Keratinocyte (primary cell): ENCODE measurements around the gene ARHGAP24. TPM values are rescaled to one million over a fixed set of nuclear protein-coding genes. Genes with fewer than 3 reads are reported as not detected.

Experiments used
- DNase-seq: peaks from one replicate; pipeline ENCODE4 v3.0.0-alpha.2; 2011; ENCODE audit warnings: low read depth, missing footprints, low spot score
- FAIRE-seq: peaks from 2 replicates; lab custom pipeline; 2011; peaks lifted over from hg19 to GRCh38; lab: Jason Lieb, UNC
- H2AFZ ChIP-seq: 2 replicates; pipeline ENCODE4 v1.6.0; 2012; ENCODE audit warnings: low read length, control low read depth, inconsistent platforms; ENCODE audit not compliant: control insufficient read depth
- H3K27ac ChIP-seq: 2 replicates; pipeline ENCODE4 v1.5.1; 2011; ENCODE audit warnings: low read length; ENCODE audit not compliant: control insufficient read depth, insufficient read depth
- H3K27me3 ChIP-seq: 3 replicates; pipeline ENCODE4 v1.6.0; 2011; ENCODE audit warnings: low read length; ENCODE audit not compliant: control insufficient read depth, insufficient read depth; ENCODE audit errors: extremely low read depth
- H3K36me3 ChIP-seq, 2 experiments: 2 replicates in 1 of 2; 3 replicates in 1 of 2; pipeline ENCODE4 v1.5.1; 2011; ENCODE audit warnings: low read length in 2 of 2, mild to moderate bottlenecking in 1 of 2; ENCODE audit not compliant: control insufficient read depth in 2 of 2, insufficient read depth in 2 of 2; ENCODE audit errors: extremely low read depth in 1 of 2
- H3K4me1 ChIP-seq: 3 replicates; pipeline ENCODE4 v1.5.1; 2011; ENCODE audit warnings: low read length; ENCODE audit not compliant: control insufficient read depth, insufficient read depth; ENCODE audit errors: extremely low read depth
- H3K4me2 ChIP-seq: 3 replicates; pipeline ENCODE4 v1.6.0; 2011; ENCODE audit warnings: low read depth, low read length; ENCODE audit not compliant: control insufficient read depth, insufficient read depth; ENCODE audit errors: extremely low read depth
- H3K4me3 ChIP-seq, 3 experiments: fragments of 200-600 bp in 1 of 3; sonication (generic) in 1 of 3; 2 replicates in 2 of 3; 3 replicates in 1 of 3; pipeline ENCODE4 v1.5.1; 2011 to 2016; ENCODE audit warnings: low read length in 3 of 3, mild to moderate bottlenecking in 3 of 3, control low read depth in 2 of 3, inconsistent platforms in 1 of 3, low read depth in 1 of 3, mixed read lengths in 1 of 3, mixed run types in 1 of 3, moderate library complexity in 1 of 3; ENCODE audit not compliant: control insufficient read depth in 2 of 3, insufficient read depth in 2 of 3; ENCODE audit errors: extremely low read depth in 1 of 3
- H3K79me2 ChIP-seq: 2 replicates; pipeline ENCODE4 v1.6.0; 2012; ENCODE audit warnings: low read length; ENCODE audit not compliant: control insufficient read depth, insufficient read depth
- H3K9ac ChIP-seq: 3 replicates; pipeline ENCODE4 v1.6.0; 2011; ENCODE audit warnings: low read length; ENCODE audit not compliant: control insufficient read depth, insufficient read depth; ENCODE audit errors: extremely low read depth
- H3K9me1 ChIP-seq: 3 replicates; pipeline ENCODE4 v1.6.0; 2011; ENCODE audit warnings: low read length; ENCODE audit not compliant: control insufficient read depth, insufficient read depth; ENCODE audit errors: extremely low read depth
- H3K9me3 ChIP-seq: 2 replicates; pipeline ENCODE4 v1.5.1; 2012; ENCODE audit warnings: low read depth, low read length; ENCODE audit not compliant: control insufficient read depth
- H4K20me1 ChIP-seq: 3 replicates; pipeline ENCODE4 v1.6.0; 2011; ENCODE audit warnings: low read length; ENCODE audit not compliant: control insufficient read depth, insufficient read depth; ENCODE audit errors: extremely low read depth
- EZH2 ChIP-seq: IDR thresholded peaks from one replicate; pipeline ENCODE4 v1.6.1; 2012; ENCODE audit warnings: inconsistent platforms, mild to moderate bottlenecking, low read length, moderate library complexity
- dilution Hi-C: fragments of 300-500 bp; cut with MboI; formaldehyde crosslinking; loops from one replicate; pipeline ENCODE4 v1.7.0; 2020; ENCODE audit warnings: low sequenced_read_pairs; ENCODE audit not compliant: extremely low pct_ligation_motif_present
- polyA plus RNA-seq, 5 experiments: library from polyadenylated mRNA; depleted of rRNA in 3 of 5; stranded (reverse) in 3 of 5; stranded (forward) in 1 of 5; unstranded in 1 of 5; fragments of >200 nt; gene quantifications; 1 replicate in 1 of 5; 2 replicates in 3 of 5; 3 replicates in 1 of 5; pipeline versions ENCODE4 v1.2.1 to v1.2.3, GENCODE V29; 2011 to 2012; ENCODE audit warnings: missing spikeins in 2 of 5, low read depth in 1 of 5, low replicate concordance in 1 of 5
- TF ChIP-seq, protein P1 (sequence below), 3 experiments: IDR thresholded peaks in 1 of 3; conservative IDR thresholded peaks in 1 of 3; optimal IDR thresholded peaks in 1 of 3; 2 replicates in 2 of 3; 3 replicates in 1 of 3; pipeline versions ENCODE3 to v1.5.1; 2011; ENCODE audit warnings: low read length in 3 of 3, mild to moderate bottlenecking in 3 of 3, moderate library complexity in 2 of 3, control low read depth in 1 of 3, inconsistent platforms in 1 of 3; ENCODE audit not compliant: insufficient read depth in 2 of 3; ENCODE audit errors: extremely low read depth in 1 of 3

The ARHGAP24 gene
- polyA plus RNA-seq, 1 donor (not counting 4 experiments of a cell fraction or from before 2014, with no cell fraction given): 0.87 TPM

DNA sequence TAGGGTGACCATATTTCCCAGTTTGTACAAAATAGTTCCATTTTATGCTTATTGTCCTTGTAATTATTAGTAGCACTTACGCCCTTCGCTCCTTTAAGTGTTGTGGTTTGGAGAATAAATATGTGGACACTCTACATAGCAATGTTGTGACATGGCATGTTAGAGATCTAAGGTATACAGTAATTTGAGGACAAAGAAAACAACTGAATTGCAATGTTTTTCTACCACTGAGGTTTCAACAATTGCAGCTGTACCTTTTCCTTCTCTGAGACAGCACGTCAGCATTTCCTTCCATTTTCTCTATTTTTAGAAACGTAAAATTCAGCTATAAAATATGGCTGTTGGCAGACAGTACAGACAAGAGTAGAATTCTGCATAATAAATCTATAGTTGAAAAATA lies 561.8 kb downstream of the ARHGAP24 start:
- Histone ChIP-seq H3K27ac (no peak overlapping the region), H3K36me3 (no peaks in the 10 kb centered on the region), H3K27me3 (no peaks in the 10 kb centered on the region), H3K9me3 (no peaks in the 10 kb centered on the region), H4K20me1 (no peaks in the 10 kb centered on the region), H3K4me3 (no peak overlapping the region), H2AFZ (no peak overlapping the region), H3K9me1 (no peaks in the 10 kb centered on the region), H3K4me1 (peaks cover 25% of the 10 kb centered on the region), H3K9ac (no peak overlapping the region), H3K79me2 (no peaks in the 10 kb centered on the region), H3K4me2 (no peak overlapping the region)
- FAIRE-seq (no peak), DNase-seq (no peak)
- TF ChIP-seq EZH2: no peak
- TF ChIP-seq, protein P1, sequence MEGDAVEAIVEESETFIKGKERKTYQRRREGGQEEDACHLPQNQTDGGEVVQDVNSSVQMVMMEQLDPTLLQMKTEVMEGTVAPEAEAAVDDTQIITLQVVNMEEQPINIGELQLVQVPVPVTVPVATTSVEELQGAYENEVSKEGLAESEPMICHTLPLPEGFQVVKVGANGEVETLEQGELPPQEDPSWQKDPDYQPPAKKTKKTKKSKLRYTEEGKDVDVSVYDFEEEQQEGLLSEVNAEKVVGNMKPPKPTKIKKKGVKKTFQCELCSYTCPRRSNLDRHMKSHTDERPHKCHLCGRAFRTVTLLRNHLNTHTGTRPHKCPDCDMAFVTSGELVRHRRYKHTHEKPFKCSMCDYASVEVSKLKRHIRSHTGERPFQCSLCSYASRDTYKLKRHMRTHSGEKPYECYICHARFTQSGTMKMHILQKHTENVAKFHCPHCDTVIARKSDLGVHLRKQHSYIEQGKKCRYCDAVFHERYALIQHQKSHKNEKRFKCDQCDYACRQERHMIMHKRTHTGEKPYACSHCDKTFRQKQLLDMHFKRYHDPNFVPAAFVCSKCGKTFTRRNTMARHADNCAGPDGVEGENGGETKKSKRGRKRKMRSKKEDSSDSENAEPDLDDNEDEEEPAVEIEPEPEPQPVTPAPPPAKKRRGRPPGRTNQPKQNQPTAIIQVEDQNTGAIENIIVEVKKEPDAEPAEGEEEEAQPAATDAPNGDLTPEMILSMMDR (optimal IDR thresholded peaks at IDR 0.05 in 1 of 3, IDR thresholded peaks at IDR 0.05 in 1 of 3, conservative IDR thresholded peaks at IDR 0.05 in 1 of 3; ENCODE audit: extremely low read depth in 1 of 3, insufficient read depth in 2 of 3, low read length in 3 of 3): no peak
- dilution Hi-C loops: no loop called here

- H4K20me1 ChIP-seq: no peaks in the 10 kb centered on the region
- H3K9me1 ChIP-seq: no peaks in the 10 kb centered on the region
- TF ChIP-seq, protein P1 (optimal IDR thresholded peaks at IDR 0.05 in 1 of 3, IDR thresholded peaks at IDR 0.05 in 1 of 3, conservative IDR thresholded peaks at IDR 0.05 in 1 of 3; ENCODE audit: extremely low read depth in 1 of 3, insufficient read depth in 2 of 3, low read length in 3 of 3): no peak
- no peak for TF ChIP-seq EZH2
- no peak overlapping the region for H2AFZ ChIP-seq
- H3K9ac ChIP-seq: no peak overlapping the region
- dilution Hi-C loops: no loop called here
- no peak for FAIRE-seq
- H3K36me3 ChIP-seq: no peaks in the 10 kb centered on the region
- no peak overlapping the region for H3K4me2 ChIP-seq
- H3K79me2 ChIP-seq: no peaks in the 10 kb centered on the region
- no peak overlapping the region for H3K4me3 ChIP-seq
- no peaks in the 10 kb centered on the region for H3K27me3 ChIP-seq
- H3K4me1 ChIP-seq: peaks cover 13% of the 10 kb centered on the region
- no peak overlapping the region for H3K27ac ChIP-seq
- DNase-seq: no peak
- H3K9me3 ChIP-seq: no peaks in the 10 kb centered on the region
Observed at GRCh38 chr4:86038037-86038436, 563.1 kb downstream of the ARHGAP24 start.
